Ovary (tissue), 3 donors: ENCODE data around the gene RMC1.

Source experiments
- CTCF ChIP-seq, 3 donors: fragments of 450-650 bp in 2 of 3; fragments of 200-600 bp in 1 of 3; IDR thresholded peaks; one replicate each; pipeline versions ENCODE4 v1.5.1 to v1.8.0; 2016 to 2022; ENCODE audit warnings: antibody characterized with exemption in 3 of 3, mild to moderate bottlenecking in 1 of 3
- EP300 ChIP-seq: sonication (generic); formaldehyde crosslinking; IDR thresholded peaks from one replicate; pipeline ENCODE4 v1.6.1; 2017; ENCODE audit warnings: antibody characterized with exemption
- POLR2A ChIP-seq: fragments of 450-650 bp; IDR thresholded peaks from one replicate; pipeline ENCODE4 v1.6.1; 2017; ENCODE audit warnings: antibody characterized with exemption, mild to moderate bottlenecking, moderate library complexity
- donor health status: DM: no; HTN: no; CAD: no.

GRCh38 chr18:23538001-23538400, 34.7 kb downstream of the RMC1 start:
- TF ChIP-seq CTCF (IDR thresholded peaks at IDR 0.05) (no peak), EP300 (no peak), POLR2A (no peak)
